HepG2 (cell line): Measurements from ENCODE around the gene NCS1.

Experiments
- ATF2 ChIP-seq: sonication (generic); formaldehyde crosslinking; IDR thresholded peaks from 2 replicates; pipeline ENCODE4 v1.4.0; 2020; ENCODE audit warnings: missing genetic modification reagents
- CTCF ChIP-seq: sonication (generic); formaldehyde crosslinking; IDR thresholded peaks from 2 replicates; pipeline ENCODE4 v1.5.0; 2020; ENCODE audit warnings: mild to moderate bottlenecking, missing genetic modification reagents, moderate library complexity
- ETS1 ChIP-seq: sonication (generic); formaldehyde crosslinking; IDR thresholded peaks from 2 replicates; pipeline ENCODE4 v1.4.0; 2020; ENCODE audit warnings: missing genetic modification reagents
- FOXP4 ChIP-seq: sonication (generic); formaldehyde crosslinking; IDR thresholded peaks from 2 replicates; pipeline ENCODE4 v1.4.0; 2020; ENCODE audit warnings: missing genetic modification reagents
- HDAC6 ChIP-seq: fragments of 200-600 bp; sonication (generic); IDR thresholded peaks from 2 replicates; pipeline ENCODE4 v1.7.0; 2017; ENCODE audit warnings: mild to moderate bottlenecking, antibody characterized with exemption, low read length, low read depth
- MBNL3 ChIP-seq: fragments of 250-450 bp; sonication (Bioruptor Pico); conservative IDR thresholded peaks from 2 replicates; pipeline ENCODE4 v1.8.0; 2022; ENCODE audit warnings: mild to moderate bottlenecking, inconsistent platforms
- NFIC ChIP-seq: IDR thresholded peaks from 2 replicates; pipeline ENCODE4 v1.6.1; 2012; ENCODE audit warnings: mild to moderate bottlenecking, low read length, inconsistent platforms
- REL ChIP-seq: sonication (generic); formaldehyde crosslinking; conservative IDR thresholded peaks from 2 replicates; pipeline ENCODE4 v1.8.0; 2022; ENCODE audit warnings: mild to moderate bottlenecking, missing genetic modification reagents, moderate library complexity
- ZBTB7A ChIP-seq: sonication (generic); formaldehyde crosslinking; IDR thresholded peaks from 2 replicates; pipeline ENCODE4 v1.8.0; 2022; ENCODE audit warnings: mild to moderate bottlenecking, missing genetic modification reagents
- ZBTB8A ChIP-seq: sonication (generic); formaldehyde crosslinking; IDR thresholded peaks from 2 replicates; pipeline ENCODE4 v1.4.0; 2020; ENCODE audit warnings: mild to moderate bottlenecking, low read depth, missing genetic modification reagents, borderline replicate concordance
- ZNF143 ChIP-seq: sonication (generic); formaldehyde crosslinking; IDR thresholded peaks from 2 replicates; pipeline ENCODE4 v1.4.0; 2020; ENCODE audit warnings: missing genetic modification reagents
- ZNF207 ChIP-seq: fragments of 450-650 bp; IDR thresholded peaks from 2 replicates; pipeline ENCODE4 v1.6.1; 2016; ENCODE audit warnings: antibody characterized with exemption, borderline replicate concordance
- ZNF740 ChIP-seq: sonication (generic); formaldehyde crosslinking; IDR thresholded peaks from 2 replicates; pipeline ENCODE4 v1.4.0; 2020; ENCODE audit warnings: missing genetic modification reagents

- TF ChIP-seq ZNF207 (no peak), ZBTB7A (CRISPR knock-in tag) (no peak), CTCF (CRISPR knock-in tag) (no peak), ATF2 (no peak), MBNL3 (CRISPR knock-in tag) (no peak), ZNF740 (CRISPR knock-in tag) (no peak), FOXP4 (CRISPR knock-in tag) (no peak), ZBTB8A (CRISPR knock-in tag) (no peak), ETS1 (no peak), ZNF143 (CRISPR knock-in tag) (no peak), NFIC (no peak), HDAC6 (no peak), REL (no peak)
Measured at GRCh38 chr9:130244548-130245165, 72.5 kb downstream of the NCS1 start.
